Activated CD8-positive, alpha-beta memory T cell treated with anti-CD3 and anti-CD28 coated beads, Interleukin-2, amount 50 U/mL, for 24 hours (primary cell): ENCODE results near the gene NACC2.

Experiments used
- DNase-seq: peaks from one replicate; pipeline ENCODE4 v3.0.0-alpha.2; 2020; ENCODE audit errors: extremely low read depth

The NACC2 gene

GRCh38 chr9:135961277-135961715 lies 133.8 kb downstream of the NACC2 start, which contains the start of gene UBAC1:
Gene UBAC1 (minus strand): TSS chr9:135961373. CDS start chr9:135961162, 211 bp downstream.
- DNase-seq = peak; percentile 79

GRCh38 chr9:135960411-135961276 lies 134.4 kb downstream of the NACC2 start:
- no peak for DNase-seq

GRCh38 chr9:135959814-135960213 lies 135.3 kb downstream of the NACC2 start:
- no peak for DNase-seq

GRCh38 chr9:135958485-135958884 lies 136.6 kb downstream of the NACC2 start:
- DNase-seq = no peak

- DNase-seq = no peak
Observed at GRCh38 chr9:135957431-135957830, 137.7 kb downstream of the NACC2 start.

GRCh38 chr9:135956802-135957174 lies 138.3 kb downstream of the NACC2 start:
- no peak for DNase-seq
